HL-60/S4 (cell line): ENCODE results near the gene ARL2.
"Not testable (repeated sequence)": the region's sequence is repeated elsewhere in the genome, so short reads cannot be mapped to it uniquely, and the experiment has no call there.

ENCODE experiments used
- in situ Hi-C: fragments of 300-500 bp; cut with MboI; formaldehyde crosslinking; loops from 2 replicates; pipeline ENCODE4 v1.14.3; 2022; ENCODE audit warnings: low sequenced_read_pairs

The ARL2 gene

DNA sequence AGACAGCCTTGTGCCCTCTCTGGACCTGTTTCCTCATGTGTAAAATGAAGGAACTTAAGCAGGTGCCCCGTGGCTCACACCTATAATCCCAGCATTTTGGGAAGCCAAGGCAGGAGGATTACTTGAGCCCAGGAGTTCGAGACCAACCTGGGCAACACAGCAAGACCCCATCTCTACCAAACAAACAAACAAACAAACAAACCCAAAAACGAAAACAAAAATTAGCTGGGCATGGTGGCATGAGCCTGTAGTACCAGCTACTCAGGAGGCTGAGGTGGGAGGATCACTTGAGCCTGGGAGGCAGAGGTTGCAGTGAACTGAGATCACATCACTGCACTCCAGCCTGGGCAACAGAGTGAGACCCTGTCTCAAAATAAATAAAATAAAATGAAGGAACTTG, 10.0 kb upstream of the ARL2 start:
- in situ Hi-C loops = not testable (repeated sequence)

DNA sequence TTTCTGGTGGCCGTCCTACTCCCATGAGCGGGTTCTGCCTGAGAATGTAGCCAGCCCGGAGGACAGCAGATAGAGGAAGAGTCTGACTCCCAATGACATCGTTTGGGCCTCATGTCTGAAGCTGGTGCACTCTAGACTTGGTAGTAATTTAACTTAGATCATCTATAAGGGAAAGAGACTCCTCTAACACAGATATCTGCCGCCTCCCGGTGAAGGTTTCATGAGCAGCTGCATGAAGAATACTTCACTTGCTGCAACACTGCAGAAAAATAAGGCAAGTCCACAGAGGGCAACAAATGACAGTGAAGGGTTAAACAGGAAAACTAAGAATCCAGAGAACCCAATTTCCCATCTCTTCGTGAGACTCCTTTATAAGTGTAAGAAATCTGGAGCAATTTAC, 5.9 kb upstream of the ARL2 start:
- in situ Hi-C loops = no loop called here

DNA sequence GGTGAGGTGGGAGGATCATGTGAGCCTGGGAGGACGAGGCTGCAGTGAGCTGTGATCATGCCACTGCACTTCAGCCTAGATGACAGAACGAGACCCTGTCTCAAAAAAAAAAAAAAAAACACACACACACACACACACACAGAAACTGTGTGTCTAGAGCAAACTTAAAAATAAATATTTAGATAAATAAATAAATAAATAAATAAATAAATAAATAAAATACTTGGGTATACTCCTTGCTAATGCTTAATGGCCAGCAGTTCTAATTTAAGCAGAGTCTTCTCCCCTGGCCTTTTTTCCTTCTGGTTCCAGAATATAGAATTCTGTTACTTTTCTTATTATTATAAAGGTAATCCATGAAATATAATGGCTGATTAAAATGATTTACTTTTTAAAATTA, 5.1 kb upstream of the ARL2 start:
- in situ Hi-C loops = no loop called here

DNA sequence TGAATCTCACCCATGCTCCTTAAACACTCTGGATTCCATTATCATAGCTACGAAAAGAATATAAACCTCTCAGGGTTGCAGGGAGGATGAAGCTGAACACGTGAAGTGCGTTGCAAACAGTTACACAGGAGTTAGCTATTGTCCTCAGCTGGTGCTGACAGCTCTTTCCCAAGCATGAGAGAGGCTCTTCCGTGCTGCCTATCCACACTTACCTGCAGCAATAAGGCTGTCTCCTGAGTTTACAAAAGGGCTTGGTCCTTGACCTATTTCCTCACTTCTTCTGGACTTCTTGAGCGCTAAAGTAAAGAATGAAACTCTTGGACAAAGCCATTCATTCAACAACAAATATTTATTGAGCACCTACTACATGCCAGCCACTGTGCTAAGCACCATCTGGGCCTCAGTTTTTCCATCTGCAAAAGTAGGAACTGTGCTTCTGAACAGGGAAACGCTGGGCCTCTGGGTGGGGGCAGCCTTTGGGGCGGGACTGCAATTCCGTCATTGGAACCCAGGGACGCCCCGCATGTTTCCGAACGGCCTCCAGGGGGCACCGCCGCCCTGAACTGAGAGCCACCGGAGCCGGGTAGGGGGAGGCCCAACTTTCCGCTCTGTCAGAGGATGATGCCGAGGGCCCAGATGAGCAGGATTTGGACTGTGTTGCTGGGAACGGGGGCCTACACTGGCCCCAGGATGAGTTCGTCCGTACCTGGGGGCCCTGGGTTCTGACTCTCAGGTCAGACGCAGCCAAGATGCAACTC, 651 bp upstream of the ARL2 start:
- in situ Hi-C loops = no loop called here

DNA sequence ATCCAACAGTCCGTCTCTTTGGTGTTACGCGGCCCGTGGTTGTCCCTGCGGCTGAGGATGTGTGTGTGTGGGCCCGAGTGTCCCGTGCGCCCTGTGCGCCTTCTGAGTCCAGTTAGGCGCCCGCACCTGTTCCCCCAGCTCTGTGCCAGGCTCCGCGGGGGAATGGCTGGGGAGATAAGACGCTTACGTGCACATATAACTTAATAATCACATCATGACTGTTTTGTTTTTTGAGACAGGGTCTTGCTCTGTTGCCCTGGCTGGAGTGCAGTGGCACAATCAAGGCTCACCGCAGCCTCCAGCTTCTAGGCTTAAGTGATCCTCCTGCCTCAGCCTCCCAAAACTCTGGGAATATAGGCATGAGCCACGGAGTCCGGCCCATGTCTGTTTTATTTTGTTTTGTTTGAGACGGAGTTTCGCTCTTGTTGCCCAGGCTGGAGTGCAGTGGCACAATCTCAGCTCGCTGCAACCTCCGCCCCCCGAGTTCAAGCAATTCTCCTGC, 817 bp downstream of the ARL2 start:
- in situ Hi-C loops = no loop called here

DNA sequence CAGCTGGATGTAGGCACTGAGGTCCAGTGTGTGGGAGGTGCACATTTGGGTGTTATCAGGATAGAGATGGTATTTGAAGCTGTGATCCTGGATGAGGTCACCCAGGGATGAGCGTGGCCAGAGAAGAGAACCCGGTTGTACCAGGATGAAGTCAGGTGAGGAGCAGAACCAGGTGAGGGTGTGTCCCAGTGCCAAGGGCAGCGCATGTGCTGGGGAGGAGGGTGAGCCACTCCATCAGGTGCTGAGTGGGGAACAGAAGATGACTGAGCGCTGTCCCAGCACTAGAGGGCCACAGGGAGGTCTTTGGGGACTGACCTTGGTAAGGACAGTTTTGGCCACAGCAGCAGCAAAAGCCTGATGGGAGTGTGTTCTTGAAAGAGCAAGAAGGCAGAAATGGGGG, 2.7 kb downstream of the ARL2 start:
- in situ Hi-C loops = no loop called here

DNA sequence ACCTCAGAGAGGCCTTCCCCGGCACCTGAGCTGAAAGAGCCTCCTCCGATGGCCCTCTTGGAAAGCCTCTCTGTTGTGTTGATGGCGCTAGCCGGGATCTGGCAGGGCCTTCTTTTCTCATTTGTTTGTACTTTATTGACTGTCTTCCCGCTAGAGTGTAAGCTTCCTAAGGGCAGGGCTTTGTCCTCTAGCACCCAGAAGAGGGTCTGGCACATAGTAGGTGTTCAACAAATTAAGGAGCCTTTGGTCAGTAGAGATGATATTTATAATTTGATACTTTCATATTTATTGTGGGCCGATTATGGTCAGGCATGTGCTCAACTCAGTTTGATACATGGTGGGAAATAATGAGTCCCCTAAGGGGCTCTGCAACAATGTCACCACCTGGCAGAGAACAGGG, 4.0 kb downstream of the ARL2 start:
- in situ Hi-C loops = no loop called here

DNA sequence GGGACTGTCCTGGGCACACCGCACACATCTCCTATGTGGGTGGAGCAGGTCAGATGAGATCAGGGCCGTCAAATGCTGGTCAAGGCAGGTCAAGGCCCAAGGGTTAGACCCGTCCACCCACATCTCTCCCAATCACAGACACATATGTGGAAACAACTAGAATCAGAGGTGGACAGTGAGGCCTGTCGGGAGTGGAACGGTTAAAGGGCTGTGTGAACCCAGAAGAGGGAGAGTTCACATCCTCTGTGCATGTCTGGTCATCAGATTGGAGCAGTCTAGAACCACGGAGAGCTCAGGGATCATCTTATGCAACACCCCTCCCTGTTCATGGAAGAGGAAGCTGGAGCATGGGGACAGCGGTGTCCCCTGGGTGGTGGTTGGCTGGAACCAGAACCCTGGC, 5.9 kb downstream of the ARL2 start:
- in situ Hi-C loops = no loop called here

DNA sequence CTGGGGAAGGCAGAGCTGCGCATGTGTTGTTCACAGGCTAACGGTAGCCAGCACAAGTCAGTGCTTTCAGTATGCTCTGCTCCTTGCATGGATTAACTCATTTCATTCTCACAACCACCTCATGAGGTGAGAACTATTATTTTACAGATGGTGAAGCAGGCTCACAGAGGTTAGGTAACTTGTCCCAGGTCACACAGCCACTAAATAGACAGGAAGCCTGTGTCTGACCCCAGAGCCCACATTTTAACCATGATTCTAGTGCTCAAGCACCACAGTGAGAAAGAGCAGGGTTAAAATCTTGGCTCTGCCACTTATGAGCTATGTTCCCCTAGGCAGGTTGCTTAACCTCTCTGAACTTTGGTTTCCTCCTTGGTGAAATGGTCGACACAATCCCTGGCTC, 7.0 kb downstream of the ARL2 start:
- in situ Hi-C loops = no loop called here

DNA sequence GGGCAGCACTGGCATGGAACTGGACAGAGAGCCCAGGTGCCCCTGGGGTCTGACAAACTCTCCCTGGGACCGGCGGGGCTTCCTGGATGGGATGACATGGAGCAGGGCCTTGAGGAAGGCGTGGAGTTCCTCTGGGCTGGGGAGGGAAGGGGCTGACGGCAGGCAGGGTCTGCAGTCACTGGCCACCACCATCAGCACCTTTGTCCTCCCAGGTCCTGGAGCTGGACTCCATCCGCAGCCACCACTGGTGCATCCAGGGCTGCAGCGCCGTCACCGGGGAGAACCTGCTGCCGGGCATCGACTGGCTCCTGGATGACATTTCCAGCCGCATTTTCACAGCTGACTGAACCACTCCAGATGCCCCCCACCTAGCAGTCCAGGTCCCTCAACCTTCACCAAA, 7.5 kb downstream of the ARL2 start:
- in situ Hi-C loops = no loop called here

DNA sequence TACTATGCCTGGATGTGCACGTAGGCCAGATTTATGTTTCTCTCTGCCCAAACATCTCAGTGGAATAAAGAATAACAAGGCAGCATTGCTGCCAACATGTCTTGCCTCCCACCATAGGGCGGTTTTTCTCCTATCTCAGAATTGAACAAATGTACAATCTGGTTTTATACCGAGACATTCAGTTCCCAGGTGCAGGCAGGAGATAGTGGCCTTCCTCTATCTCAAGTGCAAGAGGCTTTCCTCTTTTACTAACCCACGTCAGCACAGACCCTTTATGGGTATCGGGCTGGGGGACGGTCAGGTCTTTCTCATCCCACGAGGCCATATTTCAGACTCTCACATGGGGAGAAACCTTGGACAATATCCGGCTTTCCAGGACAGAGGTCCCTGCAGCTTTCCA, 9.5 kb downstream of the ARL2 start:
- in situ Hi-C loops = not testable (repeated sequence)

DNA sequence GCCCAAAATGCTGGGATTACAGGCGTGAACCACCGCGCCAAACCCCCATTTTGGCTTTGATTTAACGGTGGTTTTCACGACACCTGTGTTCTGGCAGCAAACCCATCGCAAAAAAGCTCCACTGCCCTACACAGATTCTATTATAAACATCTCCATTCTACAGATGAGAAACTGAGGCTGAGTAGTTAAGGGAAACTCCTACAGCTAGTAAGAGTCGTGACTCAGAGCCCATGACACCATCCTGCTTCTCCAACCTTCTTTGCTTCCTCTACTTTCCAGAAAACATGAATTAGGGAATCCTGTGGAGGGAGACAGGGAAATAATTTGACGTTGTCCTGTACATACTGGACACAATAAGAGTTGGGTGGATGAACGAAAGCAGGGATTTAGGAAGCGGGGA, 12.8 kb downstream of the ARL2 start:
- in situ Hi-C loops = loop anchor here (5.0 kb wide), 1 partner anchor 55 kb away; the partner anchor contains the start of genes CDCA5 and ZFPL1

DNA sequence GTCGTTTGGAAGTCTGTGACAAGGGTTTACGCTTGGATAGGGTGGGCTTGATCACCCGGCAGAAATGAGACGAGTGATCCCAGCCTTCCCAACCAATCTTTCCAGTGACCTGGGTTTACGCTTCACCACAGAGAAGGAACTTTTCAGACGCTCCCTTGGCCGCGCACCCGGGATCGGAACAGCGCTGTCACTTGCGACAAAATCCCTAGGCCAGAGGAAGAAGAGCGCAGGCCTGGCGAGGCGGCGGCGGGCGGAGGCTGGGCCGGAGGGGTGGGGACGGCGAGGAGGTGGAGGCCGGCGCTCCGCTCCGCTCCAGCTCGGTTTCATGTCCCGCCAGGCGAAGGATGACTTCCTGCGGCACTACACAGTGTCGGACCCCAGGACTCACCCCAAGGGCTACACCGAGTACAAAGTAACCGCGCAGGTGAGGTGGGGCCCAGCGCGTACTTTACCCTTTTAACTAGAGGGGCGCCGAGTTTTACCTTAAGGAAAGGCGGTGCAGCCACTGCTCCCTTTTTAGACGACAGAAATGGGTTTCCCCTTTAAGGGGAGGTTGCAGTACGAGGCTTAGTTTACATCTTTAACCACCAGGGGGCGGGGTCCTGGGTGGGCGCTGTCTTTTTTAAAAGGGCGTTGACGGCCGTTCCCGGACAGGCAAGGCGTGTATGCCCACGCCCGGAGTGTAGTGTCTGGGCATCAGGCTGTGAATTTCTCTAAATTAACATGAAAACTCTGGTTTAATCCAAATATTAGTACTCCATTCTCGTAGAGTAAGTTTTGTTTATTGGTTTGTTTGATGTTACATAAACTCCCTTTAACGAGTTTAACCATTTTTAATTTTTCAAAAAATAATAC, 13.5 kb downstream of the ARL2 start, which contains the start of gene SNX15:
TSS of gene SNX15 (plus strand) at position 227 of the 855 bp plus-strand sequence. CDS start at position 326, 99 bp downstream.
- in situ Hi-C loops = loop anchor here (5.0 kb wide), 1 partner anchor 55 kb away; the partner anchor contains the start of genes CDCA5 and ZFPL1

DNA sequence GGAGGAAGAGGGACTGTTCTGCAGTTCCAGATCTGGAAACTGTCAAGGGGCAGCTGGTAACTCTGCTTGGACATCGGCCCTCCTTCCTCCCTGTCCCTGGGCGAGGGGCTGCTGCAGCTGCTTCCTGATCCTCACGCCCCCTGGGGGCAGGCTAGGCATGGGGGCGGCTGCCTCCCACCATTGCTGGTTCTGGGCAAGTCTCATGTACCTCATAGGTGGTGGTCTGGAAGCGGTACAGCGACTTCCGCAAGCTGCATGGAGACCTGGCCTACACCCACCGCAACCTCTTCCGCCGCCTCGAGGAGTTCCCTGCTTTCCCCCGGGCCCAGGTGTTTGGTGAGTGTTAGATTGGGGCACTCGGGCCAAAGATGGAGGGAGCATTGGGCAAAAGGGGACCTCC, 18.3 kb downstream of the ARL2 start:
- in situ Hi-C loops = no loop called here

DNA sequence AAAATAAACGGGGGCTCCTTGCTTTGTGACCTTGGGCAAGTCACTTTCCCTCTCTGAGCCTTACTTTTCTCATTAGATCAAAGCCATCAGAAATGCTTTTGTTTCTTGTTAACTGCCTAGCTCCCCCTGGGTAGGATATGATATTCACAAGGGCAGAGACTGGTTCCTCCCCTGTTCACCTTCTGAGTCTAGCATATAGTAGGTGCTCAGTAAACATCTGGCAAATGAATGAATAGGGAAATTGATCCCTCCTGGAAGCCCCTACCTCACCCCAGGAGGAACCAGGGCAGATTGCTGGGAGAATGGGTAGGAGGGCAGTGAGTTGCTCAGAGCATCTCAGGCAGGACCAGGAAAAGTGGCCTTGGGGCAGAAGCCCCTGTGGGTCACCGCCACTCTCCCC, 20.5 kb downstream of the ARL2 start:
- in situ Hi-C loops = no loop called here

DNA sequence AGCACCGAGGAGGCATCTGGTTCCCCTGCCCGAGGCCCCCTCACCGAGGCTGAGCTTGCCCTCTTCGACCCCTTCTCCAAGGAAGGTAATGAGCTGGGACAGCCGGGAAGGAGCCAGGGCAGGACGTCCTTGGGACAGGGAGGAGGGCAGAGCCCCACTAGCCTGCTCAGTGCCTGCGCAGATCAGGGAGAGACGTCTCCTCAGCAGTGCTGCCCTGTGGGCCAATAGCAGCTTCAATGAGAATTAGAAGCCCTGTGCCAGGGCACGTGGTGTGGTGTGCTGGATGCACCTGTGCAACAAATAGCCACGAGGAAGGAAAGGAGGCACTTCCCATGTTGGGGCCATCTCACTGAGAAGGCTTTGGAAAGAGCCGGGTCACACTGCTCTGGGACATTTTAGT, 21.6 kb downstream of the ARL2 start:
- in situ Hi-C loops = no loop called here

DNA sequence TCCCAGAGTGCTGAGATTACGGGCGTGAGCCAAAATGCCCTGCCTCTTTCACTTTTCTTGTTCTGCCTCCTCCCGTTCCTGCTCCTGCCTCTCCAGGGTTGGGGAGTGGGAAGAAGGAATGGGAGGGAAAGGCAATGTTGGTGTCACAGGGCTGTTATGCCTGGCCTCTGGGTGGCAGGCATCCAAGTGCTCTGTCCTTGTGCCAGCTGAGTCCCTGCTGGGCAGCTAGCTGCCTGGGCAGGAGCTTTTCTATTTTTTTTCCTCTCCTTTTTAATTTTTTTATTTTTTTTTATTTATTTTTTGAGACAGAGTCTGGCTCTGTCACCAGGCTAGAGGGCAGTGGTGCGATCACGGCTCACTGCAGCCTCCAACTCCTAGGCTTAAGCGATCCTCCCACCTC, 23.0 kb downstream of the ARL2 start:
- in situ Hi-C loops = no loop called here

DNA sequence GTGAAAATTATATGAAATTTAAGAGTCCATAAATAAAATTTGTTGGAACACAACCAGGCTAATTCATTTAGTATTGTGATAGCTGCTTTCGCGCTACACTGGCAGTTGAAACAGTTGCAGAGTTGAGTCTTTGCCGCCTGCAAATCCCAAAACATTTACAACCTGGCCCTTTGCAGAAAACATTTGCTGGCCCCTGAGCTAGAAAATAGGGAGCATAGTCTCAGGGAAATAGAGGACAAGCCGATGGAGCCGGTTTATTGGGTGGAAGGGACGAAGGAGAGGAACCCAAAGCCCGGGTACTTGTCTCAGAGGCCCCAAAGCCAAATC, 26.5 kb downstream of the ARL2 start:
- in situ Hi-C loops = no loop called here

DNA sequence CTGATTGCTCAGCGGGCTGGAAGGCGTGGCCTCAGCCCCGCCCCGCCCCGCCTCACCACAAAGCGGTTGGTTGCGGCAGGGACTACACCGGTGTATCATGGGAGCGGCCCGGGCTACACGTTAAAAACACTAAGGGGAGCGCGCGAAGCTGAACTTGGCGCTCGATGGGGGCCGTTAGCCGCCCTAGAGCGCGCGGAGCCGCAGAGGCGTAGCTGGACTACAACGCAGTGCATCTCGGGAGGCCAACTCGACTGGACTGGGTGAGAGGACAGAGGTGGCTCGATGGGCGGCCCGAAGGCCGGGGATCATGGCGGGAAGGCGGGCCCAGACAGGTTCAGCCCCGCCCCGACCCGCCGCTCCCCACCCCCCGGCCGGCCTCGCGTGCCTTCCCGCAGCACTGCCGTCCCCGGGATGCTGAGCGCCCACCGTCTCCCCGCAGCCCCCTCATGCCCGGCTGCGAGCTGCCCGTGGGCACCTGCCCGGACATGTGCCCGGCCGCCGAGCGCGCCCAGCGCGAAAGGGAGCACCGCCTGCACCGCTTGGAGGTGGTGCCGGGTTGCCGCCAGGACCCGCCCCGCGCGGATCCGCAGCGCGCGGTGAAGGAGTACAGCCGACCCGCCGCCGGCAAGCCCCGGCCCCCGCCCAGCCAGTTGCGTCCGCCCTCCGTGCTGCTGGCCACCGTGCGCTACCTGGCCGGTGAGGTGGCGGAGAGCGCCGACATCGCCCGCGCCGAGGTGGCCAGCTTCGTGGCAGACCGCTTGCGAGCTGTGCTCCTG, 27.1 kb downstream of the ARL2 start, which contains the start of gene SAC3D1:
TSS of gene SAC3D1 (plus strand) at position 364 of the 776 bp plus-strand sequence. CDS start at position 447, 83 bp downstream.
- in situ Hi-C loops = no loop called here

DNA sequence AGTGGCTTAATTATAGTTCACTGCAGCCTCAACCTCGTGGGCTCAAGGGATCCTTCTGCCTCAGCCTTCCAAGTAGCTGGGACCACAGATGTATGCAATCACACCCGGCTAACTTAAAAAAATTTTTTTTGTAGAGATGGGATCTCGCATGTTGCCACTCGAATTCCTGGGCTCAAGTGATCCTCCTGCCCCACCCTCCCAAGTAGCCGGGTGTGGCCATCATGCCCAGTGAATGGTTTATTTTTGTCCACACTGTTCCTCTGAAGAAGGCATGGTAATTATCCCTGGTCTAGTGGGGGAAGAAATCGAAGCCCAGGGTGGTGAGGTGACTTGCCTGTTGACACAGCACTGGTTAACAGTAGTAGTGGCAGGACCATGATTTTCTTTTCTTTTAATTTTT, 28.9 kb downstream of the ARL2 start:
- in situ Hi-C loops = no loop called here

DNA sequence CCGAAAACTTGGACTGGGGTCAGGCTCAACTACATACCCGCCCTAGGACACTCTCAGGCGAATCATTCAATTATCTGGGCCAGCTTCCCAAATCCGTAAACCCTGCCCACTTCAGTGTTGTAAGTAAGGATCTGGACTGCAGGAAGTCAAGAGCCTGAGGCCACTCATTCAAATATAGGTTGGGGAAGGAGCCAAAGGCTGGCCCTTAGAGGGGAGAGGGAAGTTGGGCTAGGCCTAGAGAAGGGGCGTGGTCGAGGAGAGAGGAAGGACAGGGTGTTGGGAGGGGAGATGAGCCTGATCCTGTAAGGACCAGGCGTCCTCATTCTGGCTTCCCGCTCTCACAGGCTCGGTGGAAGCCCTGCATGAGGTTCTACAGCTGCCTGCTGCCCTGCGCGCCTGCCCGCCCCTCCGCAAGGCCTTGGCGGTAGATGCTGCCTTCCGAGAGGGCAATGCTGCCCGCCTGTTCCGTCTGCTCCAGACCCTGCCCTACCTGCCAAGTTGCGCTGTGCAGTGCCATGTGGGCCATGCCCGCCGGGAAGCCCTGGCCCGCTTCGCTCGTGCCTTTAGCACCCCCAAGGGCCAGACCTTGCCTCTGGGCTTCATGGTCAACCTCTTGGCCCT, 30.0 kb downstream of the ARL2 start:
- in situ Hi-C loops = no loop called here
